Measurements from ENCODE around the gene MINDY2.

DNA sequence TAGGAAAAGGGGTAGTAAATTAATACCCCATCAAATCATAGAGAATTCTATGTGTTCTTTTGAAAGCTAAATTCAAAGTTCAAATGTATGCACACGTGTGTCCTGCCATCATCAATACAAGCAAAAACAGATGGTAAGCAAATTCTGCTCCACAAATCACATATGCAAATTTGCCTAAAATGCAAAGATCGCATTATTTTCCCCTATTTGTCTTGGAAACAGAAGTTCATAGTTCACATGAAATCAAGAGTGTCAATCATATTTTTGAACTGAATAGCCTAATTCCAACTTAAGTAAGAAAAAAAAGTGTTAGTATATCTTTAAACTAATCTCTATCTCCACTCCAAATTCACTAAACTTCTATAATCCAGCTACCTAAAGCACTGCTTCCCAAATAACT lies 30.1 kb upstream of the MINDY2 start:
- TF ChIP-seq CTCF (conservative IDR thresholded peaks at IDR 0.05 in 1 of 2, IDR thresholded peaks at IDR 0.05 in 1 of 2; ENCODE audit: low read depth in 1 of 2, low read length in 2 of 2) = no peak
- no peak for TF ChIP-seq EZH2 (IDR thresholded peaks at IDR 0.05; ENCODE audit: low read length, missing control alignments)

Data from fibroblast of lung (primary cell).